Body of pancreas (tissue), 4 donors: ENCODE measurements around the gene TOP3B. TPM values are rescaled to one million over a fixed set of nuclear protein-coding genes. Genes with fewer than 3 reads are reported as not detected.
"Not testable (repeated sequence)": the region's sequence is repeated elsewhere in the genome, so short reads cannot be mapped to it uniquely, and the experiment has no call there.

ENCODE experiments used
- ATAC-seq: fragments of 150-250 bp; one replicate; pipeline ENCODE4 v1.9.1; 2016
- DNase-seq, 4 donors: peaks; one replicate each; pipeline ENCODE4 v3.0.0-alpha.2; 2019
- H3K27ac ChIP-seq, 4 donors: fragments of 200-600 bp; sonication (generic); 1 replicate in 3 of 4; 2 replicates in 1 of 4; pipeline versions ENCODE4 v1.5.1 to v1.6.1; 2016 to 2019; ENCODE audit warnings: mild to moderate bottlenecking in 1 of 4, mixed read lengths in 1 of 4, moderate library complexity in 1 of 4
- H3K27me3 ChIP-seq, 2 donors: fragments of 200-600 bp; sonication (generic); one replicate each; pipeline ENCODE4 v1.6.0; 2016; ENCODE audit warnings: mild to moderate bottlenecking in 1 of 2
- H3K36me3 ChIP-seq, 2 donors: fragments of 200-600 bp; sonication (generic); replicated peaks in 1 of 2; 2 replicates each; pipeline ENCODE4 v1.5.1; 2016; ENCODE audit warnings: low read depth in 2 of 2; ENCODE audit not compliant: insufficient read depth in 1 of 2
- H3K4me1 ChIP-seq: fragments of 200-600 bp; sonication (generic); one replicate; pipeline ENCODE4 v1.6.0; 2016
- H3K4me3 ChIP-seq, 2 donors: fragments of 200-600 bp; sonication (generic); 1 replicate in 1 of 2; 2 replicates in 1 of 2; pipeline ENCODE4 v1.5.1; 2016 to 2019
- H3K9me3 ChIP-seq, 3 donors: fragments of 200-600 bp; sonication (generic); 1 replicate in 2 of 3; 2 replicates in 1 of 3; pipeline ENCODE4 v1.5.1; 2016
- POLR2A ChIP-seq, 3 donors: fragments of 450-650 bp; IDR thresholded peaks; one replicate each; pipeline ENCODE4 v1.6.1; 2016; ENCODE audit warnings: antibody characterized with exemption in 3 of 3, mild to moderate bottlenecking in 2 of 3
- WGBS, 2 donors: methylation state at CpG; one replicate each; pipeline ENCODE4 v1.1.5; 2017; 5-methylcytosine and 5-hydroxymethylcytosine counted together
- intact Hi-C: fragments of 100-400 bp; cut with DNase I; formaldehyde crosslinking; loops from one replicate; pipeline ENCODE4 v1.15.1; 2023
- total RNA-seq, 2 donors: library from RNA; depleted of rRNA; stranded (reverse); fragments of >200 nt; gene quantifications; one replicate each; pipeline ENCODE4 v1.1.0, GENCODE V29; 2016
- TF ChIP-seq, protein P1 (sequence below), 7 experiments: fragments of 450-650 bp in 4 of 7; fragments of 200-600 bp in 3 of 7; sonication (generic) in 3 of 7; IDR thresholded peaks; one replicate each; pipeline ENCODE4 v1.5.1; 2016 to 2019; ENCODE audit warnings: antibody characterized with exemption in 7 of 7

The TOP3B gene
- total RNA-seq, 2 donors from 2014 or later = 19.2 to 48.8 TPM

GRCh38 chr22:21942407-21943343, 39.9 kb downstream of the TOP3B start:
- no peak for ATAC-seq
- intact Hi-C loops = loop anchor here (5.0 kb wide), 1 partner anchor 230 kb away; no protein-coding TSS in a partner anchor

DNA sequence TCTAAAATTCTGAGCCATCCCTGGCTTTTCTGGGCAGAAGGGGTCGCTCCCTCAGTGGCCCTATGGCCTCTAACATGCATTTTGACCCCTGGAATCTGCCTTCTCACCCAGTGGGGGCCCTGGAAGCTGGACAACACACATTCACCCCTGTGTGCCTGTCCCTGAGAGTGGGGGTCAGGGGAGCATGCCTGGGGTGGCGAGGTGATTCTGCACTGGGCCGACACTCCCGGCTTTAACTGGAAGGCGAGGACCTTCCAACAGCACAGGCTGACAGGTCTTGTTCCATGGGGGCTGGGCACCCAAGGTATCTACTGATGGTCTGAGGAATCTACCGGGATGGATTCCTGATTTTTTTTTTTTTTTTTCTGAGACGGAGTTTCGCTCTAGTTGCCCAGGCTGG, 40.7 kb downstream of the TOP3B start:
- no peak for ATAC-seq
- TF ChIP-seq, protein P1, sequence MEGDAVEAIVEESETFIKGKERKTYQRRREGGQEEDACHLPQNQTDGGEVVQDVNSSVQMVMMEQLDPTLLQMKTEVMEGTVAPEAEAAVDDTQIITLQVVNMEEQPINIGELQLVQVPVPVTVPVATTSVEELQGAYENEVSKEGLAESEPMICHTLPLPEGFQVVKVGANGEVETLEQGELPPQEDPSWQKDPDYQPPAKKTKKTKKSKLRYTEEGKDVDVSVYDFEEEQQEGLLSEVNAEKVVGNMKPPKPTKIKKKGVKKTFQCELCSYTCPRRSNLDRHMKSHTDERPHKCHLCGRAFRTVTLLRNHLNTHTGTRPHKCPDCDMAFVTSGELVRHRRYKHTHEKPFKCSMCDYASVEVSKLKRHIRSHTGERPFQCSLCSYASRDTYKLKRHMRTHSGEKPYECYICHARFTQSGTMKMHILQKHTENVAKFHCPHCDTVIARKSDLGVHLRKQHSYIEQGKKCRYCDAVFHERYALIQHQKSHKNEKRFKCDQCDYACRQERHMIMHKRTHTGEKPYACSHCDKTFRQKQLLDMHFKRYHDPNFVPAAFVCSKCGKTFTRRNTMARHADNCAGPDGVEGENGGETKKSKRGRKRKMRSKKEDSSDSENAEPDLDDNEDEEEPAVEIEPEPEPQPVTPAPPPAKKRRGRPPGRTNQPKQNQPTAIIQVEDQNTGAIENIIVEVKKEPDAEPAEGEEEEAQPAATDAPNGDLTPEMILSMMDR (IDR thresholded peaks at IDR 0.05) = no peak
- TF ChIP-seq POLR2A (IDR thresholded peaks at IDR 0.05) = no peak
- DNase-seq = no peak
- WGBS, 2 donors = 94 to 96% methylated on average over 7 to 8 of the region's 8 CpGs
- intact Hi-C loops = loop anchor here (5.0 kb wide), 1 partner anchor 230 kb away; no protein-coding TSS in a partner anchor
- Histone ChIP-seq H3K27ac (peak overlapping the region in 2 of 4 donors; percentile 55 to 63), H3K9me3 (no peaks in the 10 kb centered on the region), H3K36me3 (peaks cover 0 to 2% of the 10 kb centered on the region in 2 donors), H3K4me3 (no peak overlapping the region), H3K4me1 (peaks cover 29% of the 10 kb centered on the region), H3K27me3 (no peaks in the 10 kb centered on the region)

More at GRCh38 chr22:21942407-21943343, 39.9 kb downstream of the TOP3B start:
- Histone ChIP-seq H3K27ac (peak overlapping the region in 2 of 4 donors; percentile 55 to 63), H3K4me3 (no peak overlapping the region), H3K9me3 (no peaks in the 10 kb centered on the region), H3K36me3 (peaks cover 0 to 2% of the 10 kb centered on the region in 2 donors), H3K4me1 (peaks cover 21% of the 10 kb centered on the region), H3K27me3 (no peaks in the 10 kb centered on the region)
- WGBS, 2 donors = 59 to 81% methylated on average over 18 to 19 of the region's 19 CpGs
- TF ChIP-seq POLR2A (IDR thresholded peaks at IDR 0.05) = no peak
- TF ChIP-seq, protein P1 (IDR thresholded peaks at IDR 0.05) = no peak
- peak in 3 of 4 donors; percentile 47 to 63 (median 48) for DNase-seq

- H3K36me3 ChIP-seq = peaks cover 0 to 2% of the 10 kb centered on the region in 2 donors
- 85 to 92% methylated on average over 3 of the region's 3 CpGs for WGBS, 2 donors
- peak in 1 of 3 donors; percentile 16 for TF ChIP-seq POLR2A (IDR thresholded peaks at IDR 0.05)
- TF ChIP-seq, protein P1 (IDR thresholded peaks at IDR 0.05) = no peak
- no peak overlapping the region for H3K4me3 ChIP-seq
- peak overlapping the region in 2 of 4 donors; percentile 91 to 95 for H3K27ac ChIP-seq
- no peaks in the 10 kb centered on the region for H3K27me3 ChIP-seq
- H3K4me1 ChIP-seq = peaks cover 34% of the 10 kb centered on the region
- intact Hi-C loops = loop anchor here (5.0 kb wide), 1 partner anchor 228 kb away; no protein-coding TSS in a partner anchor
- no peaks in the 10 kb centered on the region for H3K9me3 ChIP-seq
- ATAC-seq (no peak), DNase-seq (peak in 1 of 4 donors; percentile 54)
These were observed 42.1 kb downstream of the TOP3B start for GRCh38 chr22:21940521-21940920.

DNA sequence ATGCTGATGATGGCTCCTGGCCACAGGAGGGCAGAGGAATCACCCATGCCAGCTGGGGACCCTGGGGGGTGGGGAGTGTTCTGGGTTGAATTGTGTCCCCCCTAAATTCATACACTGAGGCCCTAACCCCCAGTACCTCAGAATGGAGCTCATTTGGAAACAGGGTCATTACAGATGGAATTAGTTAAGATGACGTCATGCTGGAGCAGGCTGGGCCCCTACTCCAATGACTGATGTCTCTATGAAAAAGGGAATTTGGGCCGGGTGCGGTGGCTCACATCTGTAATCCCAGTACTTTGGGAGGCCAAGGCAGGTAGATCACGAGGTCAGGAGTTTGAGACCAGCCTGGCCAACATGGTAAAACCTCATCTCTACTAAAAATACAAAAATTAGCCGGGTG, 42.7 kb downstream of the TOP3B start:
- not testable (repeated sequence) for ATAC-seq, H3K27me3 ChIP-seq, H3K4me3 ChIP-seq, DNase-seq, H3K36me3 ChIP-seq, H3K9me3 ChIP-seq
- Histone ChIP-seq H3K27ac (peak overlapping the region in 3 of 4 donors; percentile 86 to 95 (median 91)), H3K4me1 (peaks cover 34% of the 10 kb centered on the region)
- intact Hi-C loops = loop anchor here (5.0 kb wide), 1 partner anchor 228 kb away; no protein-coding TSS in a partner anchor
- WGBS, 2 donors = 72 to 87% methylated on average over 5 of the region's 5 CpGs

GRCh38 chr22:21939461-21939913, 43.1 kb downstream of the TOP3B start:
- no peaks in the 10 kb centered on the region for H3K9me3 ChIP-seq
- peaks cover 0 to 2% of the 10 kb centered on the region in 2 donors for H3K36me3 ChIP-seq
- peaks cover 34% of the 10 kb centered on the region for H3K4me1 ChIP-seq
- TF ChIP-seq, protein P1 (IDR thresholded peaks at IDR 0.05) = no peak
- no peak for TF ChIP-seq POLR2A (IDR thresholded peaks at IDR 0.05)
- 73 to 83% methylated on average over 9 to 10 of the region's 10 CpGs for WGBS, 2 donors
- no peaks in the 10 kb centered on the region for H3K27me3 ChIP-seq
- no peak overlapping the region for H3K4me3 ChIP-seq
- intact Hi-C loops = no loop called here
- H3K27ac ChIP-seq = peak overlapping the region in 3 of 4 donors; percentile 86 to 95 (median 91)
- DNase-seq (peak in 1 of 4 donors; percentile 47), ATAC-seq (no peak)
